Keratinocyte (primary cell): ENCODE measurements around the gene TBC1D4.

Source experiments
- CTCF ChIP-seq, 3 experiments: IDR thresholded peaks in 1 of 3; conservative IDR thresholded peaks in 1 of 3; optimal IDR thresholded peaks in 1 of 3; 2 replicates in 2 of 3; 3 replicates in 1 of 3; pipeline versions ENCODE3 to v1.5.1; 2011; ENCODE audit warnings: low read length in 3 of 3, mild to moderate bottlenecking in 3 of 3, moderate library complexity in 2 of 3, control low read depth in 1 of 3, inconsistent platforms in 1 of 3; ENCODE audit not compliant: insufficient read depth in 2 of 3; ENCODE audit errors: extremely low read depth in 1 of 3
- EZH2 ChIP-seq: IDR thresholded peaks from one replicate; pipeline ENCODE4 v1.6.1; 2012; ENCODE audit warnings: inconsistent platforms, mild to moderate bottlenecking, low read length, moderate library complexity

- no peak for TF ChIP-seq CTCF (optimal IDR thresholded peaks at IDR 0.05 in 1 of 3, IDR thresholded peaks at IDR 0.05 in 1 of 3, conservative IDR thresholded peaks at IDR 0.05 in 1 of 3; ENCODE audit: extremely low read depth in 1 of 3, insufficient read depth in 2 of 3, low read length in 3 of 3)
- TF ChIP-seq EZH2, result no peak
These were observed 65.0 kb downstream of the TBC1D4 start for GRCh38 chr13:75417012-75417384.
